Activated T-cell treated with anti-CD3 and anti-CD28 coated beads for 1 hour (primary cell): ENCODE data around the gene CHD9NB.
A peak's percentile ranks its signal among the peaks of the same experiment; 100 is the strongest.
"Not testable (repeated sequence)": the region's sequence is repeated elsewhere in the genome, so short reads cannot be mapped to it uniquely, and the experiment has no call there.

Experiments used
- DNase-seq: peaks from one replicate; pipeline ENCODE4 v3.0.0-alpha.2; 2020; ENCODE audit warnings: low read depth

The CHD9NB gene

DNA sequence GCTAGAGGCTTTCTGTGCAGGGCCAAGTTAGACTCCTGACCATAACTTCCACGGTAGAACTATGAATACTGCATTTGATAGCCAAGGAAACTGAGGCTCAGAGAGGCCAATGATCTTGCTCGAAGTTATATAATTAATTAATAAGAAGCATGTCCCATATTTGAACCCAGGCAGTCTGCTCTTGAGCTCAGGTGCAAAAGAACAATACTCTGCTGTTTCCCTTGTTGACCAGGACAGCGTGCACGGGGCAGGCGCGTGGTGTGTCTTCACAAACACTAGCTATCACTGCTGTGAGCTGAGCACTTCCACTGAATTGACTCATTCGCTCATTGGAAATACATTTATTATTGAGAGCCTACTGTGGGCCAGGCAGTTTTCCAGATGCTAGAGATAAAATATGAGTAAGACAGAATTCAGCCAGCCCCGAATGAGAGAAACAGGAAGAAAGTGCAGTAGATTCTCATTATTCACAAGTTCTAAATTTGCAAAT lies 3.7 kb upstream of the CHD9NB start:
- DNase-seq = no peak

DNA sequence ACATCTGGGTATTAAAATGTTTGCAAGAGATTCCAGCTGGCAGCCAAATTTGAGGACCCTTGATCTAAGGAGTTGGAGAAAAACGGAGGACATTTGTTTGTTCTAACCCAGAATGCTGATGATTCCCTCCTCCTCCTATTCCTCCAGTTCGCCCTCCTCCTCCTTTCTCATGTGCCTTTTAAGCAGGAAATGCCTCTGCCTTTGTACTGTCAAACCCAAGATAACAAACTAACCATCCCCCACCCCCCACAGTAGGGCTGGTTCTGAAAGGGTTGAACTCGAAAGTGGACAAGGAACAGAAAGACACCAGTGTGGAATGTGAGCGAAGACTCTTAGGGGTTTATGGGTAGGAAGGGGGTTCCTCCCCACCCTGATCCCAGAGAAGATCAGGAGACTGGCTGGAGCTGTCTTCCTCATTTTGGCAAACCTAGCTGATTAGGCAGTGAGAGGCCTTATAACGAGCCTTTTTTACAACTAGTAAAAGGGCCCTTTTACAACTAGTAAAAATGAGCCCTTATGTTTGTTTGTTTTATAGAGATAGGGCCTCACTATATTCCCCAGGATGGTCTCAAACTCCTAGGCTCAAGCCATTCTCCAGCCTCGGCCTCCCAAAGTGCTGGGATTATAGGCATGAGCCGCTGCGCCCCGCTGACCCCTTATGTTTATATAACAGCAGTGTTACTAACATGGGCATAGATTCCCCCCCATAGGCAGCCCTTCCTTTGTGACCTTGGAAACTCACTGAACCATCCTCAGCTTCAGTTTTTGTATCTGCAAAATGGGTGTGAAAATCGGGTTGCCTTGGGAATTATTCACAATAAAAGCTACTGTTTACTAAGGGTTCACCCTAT lies 3.1 kb upstream of the CHD9NB start:
- no peak for DNase-seq

DNA sequence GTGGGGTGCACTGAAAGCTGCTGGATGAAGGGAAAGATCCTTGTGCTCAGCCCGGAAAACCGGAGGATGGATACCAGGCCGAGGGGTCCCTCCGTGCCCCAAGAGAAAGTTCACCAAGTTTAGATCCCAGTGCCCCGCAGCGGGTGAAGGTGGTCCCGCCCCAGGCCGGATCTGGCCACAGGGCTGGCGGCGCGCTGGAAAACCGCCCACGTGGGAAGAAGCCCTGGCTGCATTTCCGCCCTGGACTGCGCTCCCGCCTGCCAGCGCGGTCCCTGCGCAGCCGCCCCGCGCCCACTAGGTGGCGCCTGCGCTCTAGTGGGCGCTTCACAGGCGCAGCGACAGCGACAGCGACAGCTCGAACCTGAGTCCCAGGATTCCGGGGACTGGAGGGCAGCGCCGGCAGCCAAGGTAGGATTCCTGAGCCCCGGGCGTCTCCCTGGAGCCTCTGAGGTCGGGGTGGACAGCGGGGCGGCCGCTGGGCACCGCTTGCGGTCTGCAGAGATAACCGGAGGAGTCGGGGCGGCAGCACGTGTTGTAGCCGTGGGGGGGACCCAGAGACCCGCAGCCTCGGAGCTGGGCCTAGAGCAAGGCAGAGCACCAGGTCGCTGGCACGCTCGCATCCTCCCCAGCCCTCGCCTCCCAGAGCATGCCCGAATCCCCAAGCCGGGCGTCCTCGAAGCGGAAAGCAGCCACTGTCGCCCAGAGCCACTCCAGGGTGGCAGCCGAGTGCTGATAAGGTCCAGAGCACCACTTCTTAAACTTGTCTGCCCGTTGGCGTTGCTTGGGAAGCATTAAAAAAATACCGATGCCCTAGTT lies 2.2 kb upstream of the CHD9NB start, which contains the start of gene CHD9:
Gene CHD9, plus strand, starts transcription at position 322 of the 816 bp plus-strand sequence. CDS start 101,099 bp downstream, outside the sequence.
- peak; percentile 57 for DNase-seq

DNA sequence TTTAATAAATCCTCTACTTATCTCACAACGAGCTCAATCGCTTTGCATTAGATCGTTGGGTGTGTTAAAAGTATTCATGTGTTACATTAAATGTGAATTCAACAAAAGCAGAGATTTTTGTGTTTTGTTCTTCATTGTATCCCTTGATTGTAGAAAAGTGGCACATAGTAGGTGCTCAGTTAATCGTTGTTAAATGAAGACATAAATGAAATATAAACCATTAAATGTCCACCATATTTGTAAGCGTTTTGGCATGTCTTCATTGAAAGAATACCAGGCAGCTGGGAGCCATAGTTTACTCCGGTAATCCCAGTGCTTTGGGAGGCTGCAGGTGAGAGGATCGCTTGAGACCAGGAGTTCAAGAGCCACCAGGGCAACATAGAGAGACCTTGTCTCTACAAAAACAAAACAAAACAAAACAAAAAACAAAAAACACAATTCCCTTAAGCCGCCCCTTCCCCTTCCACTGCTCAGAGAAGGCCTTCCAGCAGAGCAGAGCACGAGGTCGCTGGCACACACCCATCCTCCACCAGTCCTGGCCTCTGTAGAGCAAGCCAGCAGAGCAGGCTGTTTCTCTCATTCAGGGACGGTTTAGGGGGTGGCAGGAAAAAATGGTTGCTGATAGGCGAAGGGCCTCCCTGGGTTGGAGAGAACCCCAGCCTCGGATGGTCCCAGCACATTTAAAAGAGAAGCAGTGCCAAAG lies 1.4 kb upstream of the CHD9NB start:
- peak; percentile 0 for DNase-seq

DNA sequence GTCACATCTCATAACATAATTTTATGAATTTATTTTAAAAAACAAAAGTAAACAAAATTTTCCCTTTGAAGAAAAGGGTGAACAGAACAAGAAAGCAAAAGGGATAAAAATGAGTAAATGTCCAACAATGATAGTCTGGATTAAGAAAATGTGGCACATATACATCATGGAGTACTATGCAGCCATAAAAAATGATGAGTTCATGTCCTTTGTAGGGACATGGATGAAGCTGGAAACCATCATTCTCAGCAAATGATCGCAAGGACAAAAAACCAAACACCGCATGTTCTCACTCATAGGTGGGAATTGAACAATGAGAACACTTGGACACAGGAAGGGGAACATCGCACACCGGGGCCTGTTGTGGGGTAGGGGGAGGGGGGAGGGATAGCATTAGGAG lies 1.4 kb downstream of the CHD9NB start:
- not testable (repeated sequence) for DNase-seq

DNA sequence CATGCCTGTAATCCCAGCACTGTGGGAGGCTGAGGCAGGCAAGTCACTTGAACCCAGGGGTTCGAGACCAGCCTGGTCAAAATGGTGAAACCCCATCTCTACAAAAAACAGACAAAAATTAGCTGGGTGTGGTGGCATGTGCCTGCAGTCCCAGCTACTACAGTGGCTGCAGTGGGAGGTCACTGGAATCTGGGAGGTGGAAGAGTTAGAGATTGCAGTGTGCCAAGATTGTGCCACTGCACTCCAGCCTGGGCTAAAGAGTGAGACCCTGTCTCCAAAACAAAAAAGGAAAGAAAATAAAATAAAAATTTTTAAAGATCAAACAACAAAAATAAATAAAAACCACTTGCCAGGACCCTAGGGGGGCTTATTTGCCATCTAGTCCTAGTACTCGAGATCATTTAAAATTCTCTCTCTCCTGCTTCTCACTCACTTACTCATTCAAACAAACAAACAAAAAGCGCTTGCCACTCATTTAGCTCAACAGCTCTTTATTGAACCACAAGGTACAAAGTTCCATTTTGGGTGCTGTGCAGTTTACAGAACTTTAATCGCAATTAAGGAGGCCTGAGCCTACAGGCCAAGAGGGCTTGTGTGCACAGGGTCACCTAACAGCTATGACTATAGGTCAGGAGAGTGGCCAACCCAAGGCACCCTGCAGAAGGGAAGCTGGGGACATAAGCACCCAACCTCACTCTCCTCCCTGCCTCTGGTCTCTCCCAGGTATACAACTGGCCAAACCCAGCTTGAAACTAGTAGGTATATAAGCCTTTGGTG lies 4.4 kb downstream of the CHD9NB start:
- no peak for DNase-seq

DNA sequence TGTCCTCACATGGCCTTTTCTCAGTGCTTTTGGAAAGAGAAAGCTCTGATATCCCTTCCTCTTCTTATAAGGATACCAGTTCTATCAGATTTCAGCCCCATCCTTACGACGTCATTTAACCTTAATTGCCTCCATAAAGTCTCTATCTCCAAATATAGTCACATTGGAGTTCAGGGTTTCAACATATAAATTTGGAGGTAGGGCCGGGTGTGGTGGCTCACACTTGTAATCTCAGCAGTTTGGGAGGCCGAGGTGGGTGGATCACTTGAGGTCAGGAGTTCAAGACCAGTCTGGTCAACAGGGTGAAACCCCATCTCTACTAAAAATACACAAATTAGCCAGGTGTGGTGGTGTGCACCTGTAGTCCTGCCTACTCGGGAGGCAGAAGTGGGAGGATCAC lies 5.2 kb downstream of the CHD9NB start:
- DNase-seq = not testable (repeated sequence)

DNA sequence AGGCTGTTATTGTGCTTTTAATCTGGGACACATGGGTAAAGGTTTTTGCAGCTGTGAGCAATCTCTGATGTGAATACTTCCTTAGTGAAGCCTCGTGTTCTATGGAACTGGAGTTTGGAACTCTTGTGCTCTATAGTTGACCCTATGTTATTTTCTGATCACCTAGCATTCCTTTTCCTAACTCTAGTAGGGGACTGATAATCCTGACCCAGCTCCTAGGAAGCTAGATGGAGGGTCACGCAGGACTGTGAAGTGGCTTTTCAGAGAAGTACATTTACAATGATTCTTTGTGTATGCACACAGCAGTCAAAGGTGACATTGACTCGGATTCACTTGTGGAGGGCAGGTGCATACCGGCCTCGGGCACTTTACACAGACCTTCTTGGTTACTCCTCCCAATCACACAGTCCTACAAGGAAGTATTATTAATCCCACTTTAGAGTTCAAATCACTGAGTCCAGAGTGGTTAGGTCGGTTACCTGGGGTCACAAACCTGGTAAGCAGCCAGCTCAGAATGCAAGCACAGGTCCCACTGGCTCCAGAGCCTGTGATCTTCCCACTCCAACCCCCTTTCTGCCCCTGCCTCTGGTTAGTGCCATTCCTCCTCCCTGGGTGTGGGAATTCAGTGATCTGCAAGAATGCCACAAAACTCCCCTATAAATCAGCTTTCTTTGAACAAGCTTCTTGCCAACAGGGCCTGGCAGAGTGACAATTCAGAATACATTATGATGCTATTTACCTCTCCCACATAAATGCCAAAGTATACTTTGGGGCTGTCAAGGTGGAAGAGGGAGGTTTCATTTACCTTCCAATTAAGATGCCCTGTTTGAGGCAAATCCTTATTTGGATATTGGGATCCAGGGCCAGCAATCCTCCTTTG lies 7.1 kb downstream of the CHD9NB start:
- no peak for DNase-seq

DNA sequence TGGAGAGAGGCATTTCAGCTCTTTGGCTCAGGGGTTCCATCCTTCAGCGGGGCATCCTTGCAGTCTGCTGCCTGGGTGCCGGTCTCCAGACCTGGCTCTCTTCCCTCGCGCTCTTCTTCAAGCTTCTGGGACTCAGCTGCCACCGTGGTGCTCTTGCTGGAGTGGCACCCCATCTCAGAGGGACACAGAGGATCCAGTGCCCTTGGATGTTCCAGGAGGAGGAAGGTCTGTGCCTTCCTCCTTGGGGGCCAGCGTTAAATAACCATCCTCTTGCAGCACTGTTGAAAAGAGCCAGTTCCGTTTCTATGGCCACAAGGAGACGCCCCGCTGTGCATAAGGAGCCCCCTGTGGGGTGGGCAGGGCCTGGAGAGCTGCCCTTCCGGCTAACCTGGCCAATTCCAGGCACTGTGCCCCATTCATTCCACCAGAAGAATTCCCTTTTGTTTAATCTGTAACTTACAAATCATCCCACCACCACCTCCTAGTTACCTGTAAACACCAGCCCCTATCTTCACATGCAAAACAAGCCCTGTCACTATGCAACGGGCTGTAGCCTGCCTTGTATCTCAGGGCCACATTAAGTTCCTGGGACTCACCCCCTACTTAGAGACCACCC lies 8.6 kb downstream of the CHD9NB start:
- no peak for DNase-seq

DNA sequence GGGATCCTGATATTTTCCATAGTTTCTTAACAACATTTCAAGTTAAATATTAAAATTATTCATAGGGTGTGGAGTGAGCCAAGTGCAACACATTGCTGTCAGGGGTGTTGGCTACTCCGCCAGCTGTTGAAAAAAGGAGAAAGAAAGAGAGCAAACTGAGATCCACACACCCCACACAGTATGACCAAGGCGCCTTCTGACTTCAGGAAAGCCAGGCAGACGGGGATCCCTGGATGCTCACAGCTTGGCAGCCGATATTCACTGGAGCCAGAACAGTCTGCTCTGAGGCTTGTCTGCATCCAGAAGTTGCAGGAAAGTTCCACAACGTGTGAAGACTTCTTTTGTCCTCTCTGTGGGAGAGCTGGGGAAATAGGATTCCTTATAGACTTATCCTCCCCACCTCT lies 9.3 kb downstream of the CHD9NB start:
- no peak for DNase-seq

DNA sequence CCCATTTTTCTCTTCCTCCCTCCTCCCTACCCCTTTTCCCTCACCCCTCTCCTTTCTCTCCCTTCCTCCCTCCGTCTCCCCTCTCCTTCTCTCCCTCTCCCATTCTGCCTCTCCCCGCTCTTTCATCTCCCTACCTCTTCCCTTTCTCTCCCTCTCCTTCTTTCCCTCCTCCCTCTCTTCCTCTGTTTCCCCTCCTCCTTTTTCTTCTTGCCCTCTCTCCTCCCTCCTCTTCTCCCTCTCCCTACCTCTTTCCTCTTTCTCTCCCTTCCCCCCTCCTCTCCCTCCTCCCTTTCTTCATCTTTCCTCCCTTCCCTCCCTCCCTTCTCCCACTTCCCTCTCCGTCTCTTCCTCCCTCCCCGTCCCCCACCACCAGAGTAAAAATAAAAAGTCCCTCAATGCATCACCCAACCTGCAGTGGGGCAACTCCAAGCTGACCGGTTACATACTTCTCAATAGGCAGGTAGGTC lies 10.4 kb downstream of the CHD9NB start:
- no peak for DNase-seq

DNA sequence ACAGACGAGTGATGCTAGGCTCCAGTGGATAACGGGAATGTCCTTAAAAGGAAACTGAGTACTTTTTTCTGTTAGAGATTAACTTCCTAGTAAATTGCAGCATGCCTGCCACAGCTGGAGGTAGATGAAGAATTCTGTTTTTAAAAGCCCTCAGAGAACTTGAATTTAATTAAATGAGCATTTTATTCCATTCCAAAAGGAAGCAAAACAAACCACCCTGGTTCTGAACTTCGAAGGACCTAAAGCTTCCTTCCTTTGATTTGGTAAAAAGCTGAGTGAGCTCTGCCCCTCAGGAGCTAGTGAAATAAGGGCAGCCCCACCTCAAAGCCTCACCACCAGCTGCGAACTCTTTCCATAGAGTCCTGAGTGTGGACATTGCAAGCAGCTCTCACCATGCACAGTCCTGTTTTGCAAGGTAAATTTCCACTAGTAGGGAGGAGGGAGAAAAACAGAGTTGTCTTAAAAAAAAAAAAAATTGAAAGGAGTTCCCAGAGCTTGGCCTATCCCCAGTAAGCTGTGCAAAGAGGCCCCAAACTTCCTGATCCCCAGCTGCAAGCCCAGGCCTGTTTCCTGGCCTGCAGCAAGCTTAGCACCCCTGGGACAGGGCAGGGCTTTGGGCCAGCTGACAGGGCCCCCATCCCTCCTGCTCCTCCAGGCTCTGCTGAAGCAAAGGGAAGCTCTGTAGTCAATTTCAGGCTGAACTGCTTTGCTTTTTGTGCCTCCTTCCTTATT lies 11.2 kb downstream of the CHD9NB start:
- DNase-seq = no peak

DNA sequence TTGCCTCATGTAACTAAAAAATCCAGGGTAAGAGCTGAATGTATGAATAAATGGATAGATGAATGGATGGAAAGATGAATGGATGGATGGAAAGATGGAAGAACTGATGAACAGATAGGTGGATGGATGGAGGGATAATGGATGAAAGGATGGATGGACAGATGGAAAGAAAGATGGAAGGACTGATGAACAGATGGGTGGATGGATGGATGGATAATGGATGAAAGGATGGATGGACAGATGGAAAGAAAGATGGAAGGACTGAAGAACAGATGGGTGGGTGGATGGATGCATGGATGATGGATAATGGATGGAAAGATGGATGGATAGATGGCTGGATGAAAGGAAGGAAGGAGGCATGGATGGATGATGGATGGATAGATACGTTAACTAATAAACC lies 11.9 kb downstream of the CHD9NB start:
- no peak for DNase-seq

DNA sequence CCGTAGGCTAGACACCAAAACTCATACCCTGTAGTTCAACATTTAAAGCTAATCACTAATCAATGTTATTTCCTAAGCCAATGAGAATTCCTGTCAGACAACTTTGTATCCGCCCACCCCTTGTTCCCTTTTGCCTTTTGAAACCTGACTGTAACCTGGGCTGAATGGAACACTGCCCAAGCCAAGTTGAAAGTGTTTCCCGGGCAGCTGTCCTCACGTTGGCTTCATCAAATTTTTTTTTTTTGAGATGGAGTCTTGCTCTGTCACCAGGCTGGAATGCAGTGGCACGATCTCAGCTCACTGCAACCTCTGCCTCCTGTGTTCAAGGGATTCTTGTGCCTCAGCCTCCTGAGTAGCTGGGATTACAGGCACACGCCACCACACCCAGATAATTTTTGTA lies 16.0 kb downstream of the CHD9NB start:
- DNase-seq = not testable (repeated sequence)

DNA sequence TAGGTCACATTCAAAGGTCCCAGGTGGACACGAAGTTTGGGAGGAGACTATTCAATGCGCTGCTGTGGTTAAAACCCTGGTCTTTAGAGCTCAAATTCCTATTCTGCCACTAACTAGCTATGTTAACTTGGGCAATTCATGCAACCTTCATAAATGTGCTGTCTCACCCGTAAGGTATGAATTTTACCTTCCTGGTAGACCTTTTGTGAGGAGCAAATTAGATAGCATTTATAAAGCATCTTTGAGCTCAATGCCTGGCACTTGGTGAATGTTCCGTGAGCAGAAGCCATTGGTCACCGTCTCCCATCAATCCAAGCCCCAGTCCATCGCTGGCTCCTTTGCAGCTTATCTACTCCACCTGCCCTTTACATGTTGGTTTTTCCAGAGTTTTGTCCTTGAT lies 16.6 kb downstream of the CHD9NB start:
- no peak for DNase-seq

DNA sequence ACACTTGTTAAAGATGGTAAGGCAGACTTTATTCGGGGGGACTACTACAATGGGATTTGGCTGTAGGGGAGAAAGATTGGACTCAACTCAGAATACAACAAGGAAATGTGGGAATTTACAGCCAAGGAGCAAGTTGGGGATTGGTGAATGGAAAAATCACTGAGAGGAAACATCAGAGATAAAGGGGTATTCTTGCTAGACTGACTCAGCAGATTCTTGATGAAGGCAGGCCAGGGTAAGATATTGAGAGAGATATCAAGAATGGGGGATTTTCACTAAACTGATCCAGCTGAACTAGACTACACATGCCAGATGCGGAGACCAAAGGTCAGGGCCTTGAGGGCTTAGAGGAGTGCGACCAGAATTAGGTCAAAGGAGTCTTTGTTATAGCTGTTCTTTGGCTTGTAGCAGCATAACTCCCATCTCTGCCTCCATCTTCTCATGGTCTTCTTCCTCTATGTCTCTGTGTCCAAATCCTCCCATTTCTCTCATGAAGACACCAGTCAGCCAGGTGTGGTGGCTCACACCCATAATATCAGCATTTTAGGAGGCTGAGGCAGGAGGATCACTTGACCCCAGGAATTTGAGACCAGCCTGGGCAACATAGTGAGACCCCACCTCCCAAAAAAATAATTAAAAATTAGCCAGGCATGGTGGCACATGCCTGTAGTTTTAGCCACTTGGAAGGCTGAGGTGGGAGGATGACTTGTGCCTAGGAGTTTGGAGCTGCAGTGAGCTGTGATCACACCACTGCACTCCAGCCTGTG lies 17.3 kb downstream of the CHD9NB start:
- DNase-seq = no peak

DNA sequence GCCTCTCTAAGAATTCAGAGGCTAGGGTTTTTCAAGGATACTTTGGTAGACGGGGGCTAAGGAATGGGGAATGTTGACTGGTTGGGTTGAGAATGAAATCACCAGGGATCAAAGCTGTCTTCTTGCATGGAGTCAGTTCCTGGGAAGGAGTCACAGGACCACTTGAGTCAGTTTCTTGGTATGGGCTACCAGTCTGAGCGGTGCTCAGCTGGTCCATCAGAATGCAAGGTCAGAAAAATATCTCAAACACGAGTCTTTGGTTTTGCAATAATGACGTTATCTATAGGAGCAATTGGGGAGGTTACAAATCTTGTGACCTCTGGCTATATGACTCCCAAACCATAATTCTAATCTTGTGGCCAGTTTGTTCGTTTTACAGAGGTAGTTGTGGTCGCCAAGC lies 18.4 kb downstream of the CHD9NB start:
- DNase-seq = no peak

DNA sequence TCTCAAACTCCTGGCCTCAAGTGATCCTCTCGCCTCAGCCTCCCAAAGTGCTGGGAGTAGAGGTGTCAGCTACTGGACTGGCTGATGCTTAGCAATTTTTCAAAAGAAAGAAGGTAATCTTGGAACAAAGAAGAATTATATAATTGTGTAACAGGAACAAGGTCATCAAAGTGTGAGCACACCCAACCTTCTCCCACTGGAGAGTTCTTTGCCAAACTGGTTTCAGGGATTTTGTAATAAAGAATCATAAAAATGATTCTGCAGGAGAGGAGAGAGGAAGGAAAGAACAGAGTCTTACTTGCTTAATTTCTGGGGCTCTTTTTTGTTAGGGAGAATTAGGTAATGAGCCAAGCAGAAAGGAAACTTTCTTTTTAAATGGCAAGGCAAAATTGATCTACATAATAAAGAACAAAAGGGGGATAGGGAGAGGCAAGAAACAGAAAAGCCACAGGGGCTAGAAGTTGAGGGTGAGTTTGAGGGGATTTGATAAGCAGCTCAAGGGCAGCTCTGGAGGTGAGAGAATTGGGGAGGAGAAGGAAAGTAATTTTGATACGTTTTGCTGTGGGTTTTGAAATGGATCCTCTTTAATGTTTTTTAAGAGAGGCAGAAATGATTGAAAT lies 21.3 kb downstream of the CHD9NB start:
- DNase-seq = no peak
